ENCODE data around the gene CERT1. TPM values are rescaled to one million over a fixed set of nuclear protein-coding genes. Genes with fewer than 3 reads are reported as not detected.

CERT1 gene
- total and polyA plus RNA-seq, 9 of the 15 experiments (the other 6 are each of a cell fraction or from before 2014, with no cell fraction given): 3.4 to 24.7 (median 9.8) TPM

DNA sequence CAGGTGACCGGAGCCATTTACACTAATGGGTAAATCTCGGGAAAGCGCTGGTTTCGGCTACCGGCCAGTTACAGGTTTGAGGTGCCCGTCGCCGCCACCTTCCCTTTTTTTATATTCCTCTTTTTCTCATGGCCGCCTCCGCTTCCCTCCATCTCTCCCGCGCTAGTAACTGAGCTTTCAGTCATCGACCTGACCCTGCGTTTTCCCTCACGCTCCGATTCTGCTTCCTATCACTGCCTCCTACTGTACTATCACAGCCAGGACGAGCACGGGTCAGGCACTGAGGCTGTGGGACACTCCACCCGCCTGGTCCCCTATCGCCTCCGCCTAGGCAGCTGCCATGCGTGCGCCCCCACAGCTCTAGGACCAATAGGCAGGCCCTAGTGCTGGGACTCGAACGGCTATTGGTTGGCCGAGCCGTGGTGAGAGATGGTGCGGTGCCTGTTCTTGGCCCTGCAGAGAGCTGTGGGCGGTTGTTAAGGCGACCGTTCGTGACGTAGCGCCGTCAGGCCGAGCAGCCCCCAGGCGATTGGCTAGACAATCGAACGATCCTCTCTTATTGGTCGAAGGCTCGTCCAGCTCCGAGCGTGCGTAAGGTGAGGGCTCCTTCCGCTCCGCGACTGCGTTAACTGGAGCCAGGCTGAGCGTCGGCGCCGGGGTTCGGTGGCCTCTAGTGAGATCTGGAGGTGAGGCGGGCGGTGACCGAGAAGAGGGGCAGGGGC, 174.7 kb downstream of the CERT1 start, which contains the start of gene HMGCR (continued):
- TF ChIP-seq DPF2 (IDR thresholded peaks at IDR 0.05) (peak; percentile 66), MAX (CRISPR knock-in tag; IDR thresholded peaks at IDR 0.05) (peak; percentile 97), CHAMP1 (IDR thresholded peaks at IDR 0.05) (peak; percentile 93), NFYB (IDR thresholded peaks at IDR 0.05; ENCODE audit: extremely low read depth, insufficient read length) (peak; percentile 86), ETV1 (tag; conservative IDR thresholded peaks at IDR 0.05; ENCODE audit: low read depth) (peak; percentile 54; the same call in 1 of the 2 replicates), BRD9 (IDR thresholded peaks at IDR 0.05; ENCODE audit: low read depth, partially characterized antibody) (peak; percentile 86), USF1 (CRISPR knock-in tag; IDR thresholded peaks at IDR 0.05) (peak; percentile 61; the same call in 1 of the 2 replicates), NONO (IDR thresholded peaks at IDR 0.05; ENCODE audit: low read depth in 2 of 2, low read length in 1 of 2) (peak in 1 of 2 experiments; percentile 60; a peak in 1 of 4 replicates), ZBED1 (IDR thresholded peaks at IDR 0.05) (0 out of 2 replicates have a peak, but pooled peaks have one; percentile 8), HDGF (IDR thresholded peaks at IDR 0.05) (0 out of 2 replicates have a peak, but pooled peaks have one; percentile 57), SMAD1 (IDR thresholded peaks at IDR 0.05; ENCODE audit: low read depth, low read length, partially characterized antibody) (peak; percentile 7), FUS (optimal IDR thresholded peaks at IDR 0.05; ENCODE audit: low read depth, low read length) (no peak), SMARCA5 (IDR thresholded peaks at IDR 0.05) (no peak), MYC (IDR thresholded peaks at IDR 0.05; ENCODE audit: low read depth, low read length) (peak; percentile 87), MYC (CRISPR knock-in tag; IDR thresholded peaks at IDR 0.05; ENCODE audit: borderline replicate concordance, low read depth) (0 out of 2 replicates have a peak, but pooled peaks have one; percentile 44)
- TF ChIP-seq, protein P1, sequence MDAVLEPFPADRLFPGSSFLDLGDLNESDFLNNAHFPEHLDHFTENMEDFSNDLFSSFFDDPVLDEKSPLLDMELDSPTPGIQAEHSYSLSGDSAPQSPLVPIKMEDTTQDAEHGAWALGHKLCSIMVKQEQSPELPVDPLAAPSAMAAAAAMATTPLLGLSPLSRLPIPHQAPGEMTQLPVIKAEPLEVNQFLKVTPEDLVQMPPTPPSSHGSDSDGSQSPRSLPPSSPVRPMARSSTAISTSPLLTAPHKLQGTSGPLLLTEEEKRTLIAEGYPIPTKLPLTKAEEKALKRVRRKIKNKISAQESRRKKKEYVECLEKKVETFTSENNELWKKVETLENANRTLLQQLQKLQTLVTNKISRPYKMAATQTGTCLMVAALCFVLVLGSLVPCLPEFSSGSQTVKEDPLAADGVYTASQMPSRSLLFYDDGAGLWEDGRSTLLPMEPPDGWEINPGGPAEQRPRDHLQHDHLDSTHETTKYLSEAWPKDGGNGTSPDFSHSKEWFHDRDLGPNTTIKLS (IDR thresholded peaks at IDR 0.05; ENCODE audit: borderline replicate concordance, low read depth): 0 out of 2 replicates have a peak, but pooled peaks have one; percentile 35
- TF ChIP-seq, protein P2, sequence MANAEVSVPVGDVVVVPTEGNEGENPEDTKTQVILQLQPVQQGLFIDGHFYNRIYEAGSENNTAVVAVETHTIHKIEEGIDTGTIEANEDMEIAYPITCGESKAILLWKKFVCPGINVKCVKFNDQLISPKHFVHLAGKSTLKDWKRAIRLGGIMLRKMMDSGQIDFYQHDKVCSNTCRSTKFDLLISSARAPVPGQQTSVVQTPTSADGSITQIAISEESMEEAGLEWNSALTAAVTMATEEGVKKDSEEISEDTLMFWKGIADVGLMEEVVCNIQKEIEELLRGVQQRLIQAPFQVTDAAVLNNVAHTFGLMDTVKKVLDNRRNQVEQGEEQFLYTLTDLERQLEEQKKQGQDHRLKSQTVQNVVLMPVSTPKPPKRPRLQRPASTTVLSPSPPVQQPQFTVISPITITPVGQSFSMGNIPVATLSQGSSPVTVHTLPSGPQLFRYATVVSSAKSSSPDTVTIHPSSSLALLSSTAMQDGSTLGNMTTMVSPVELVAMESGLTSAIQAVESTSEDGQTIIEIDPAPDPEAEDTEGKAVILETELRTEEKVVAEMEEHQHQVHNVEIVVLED (CRISPR knock-in tag; IDR thresholded peaks at IDR 0.05): peak; percentile 88
- TF ChIP-seq, protein P3, sequence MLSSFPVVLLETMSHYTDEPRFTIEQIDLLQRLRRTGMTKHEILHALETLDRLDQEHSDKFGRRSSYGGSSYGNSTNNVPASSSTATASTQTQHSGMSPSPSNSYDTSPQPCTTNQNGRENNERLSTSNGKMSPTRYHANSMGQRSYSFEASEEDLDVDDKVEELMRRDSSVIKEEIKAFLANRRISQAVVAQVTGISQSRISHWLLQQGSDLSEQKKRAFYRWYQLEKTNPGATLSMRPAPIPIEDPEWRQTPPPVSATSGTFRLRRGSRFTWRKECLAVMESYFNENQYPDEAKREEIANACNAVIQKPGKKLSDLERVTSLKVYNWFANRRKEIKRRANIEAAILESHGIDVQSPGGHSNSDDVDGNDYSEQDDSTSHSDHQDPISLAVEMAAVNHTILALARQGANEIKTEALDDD (IDR thresholded peaks at IDR 0.05): peak; percentile 8; the same call in 1 of the 2 replicates
- TF ChIP-seq, protein P4, sequence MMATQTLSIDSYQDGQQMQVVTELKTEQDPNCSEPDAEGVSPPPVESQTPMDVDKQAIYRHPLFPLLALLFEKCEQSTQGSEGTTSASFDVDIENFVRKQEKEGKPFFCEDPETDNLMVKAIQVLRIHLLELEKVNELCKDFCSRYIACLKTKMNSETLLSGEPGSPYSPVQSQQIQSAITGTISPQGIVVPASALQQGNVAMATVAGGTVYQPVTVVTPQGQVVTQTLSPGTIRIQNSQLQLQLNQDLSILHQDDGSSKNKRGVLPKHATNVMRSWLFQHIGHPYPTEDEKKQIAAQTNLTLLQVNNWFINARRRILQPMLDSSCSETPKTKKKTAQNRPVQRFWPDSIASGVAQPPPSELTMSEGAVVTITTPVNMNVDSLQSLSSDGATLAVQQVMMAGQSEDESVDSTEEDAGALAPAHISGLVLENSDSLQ (IDR thresholded peaks at IDR 0.05): peak; percentile 91
